ENCODE measurements around the gene RETREG1.

GRCh38 chr5:16486711-16487111 is 130.1 kb downstream of the RETREG1 start:
- TF ChIP-seq TCF12 (IDR thresholded peaks at IDR 0.05) (no peak), REST (IDR thresholded peaks at IDR 0.05; ENCODE audit: low read depth, low read length) (no peak), CTCF (IDR thresholded peaks at IDR 0.05) (no peak), USF2 (IDR thresholded peaks at IDR 0.05; ENCODE audit: borderline replicate concordance, low read depth, low read length) (no peak), CHD2 (IDR thresholded peaks at IDR 0.05; ENCODE audit: low read length, partially characterized antibody) (no peak), MXI1 (IDR thresholded peaks at IDR 0.05; ENCODE audit: low read depth, low read length) (no peak), MAX (IDR thresholded peaks at IDR 0.05; ENCODE audit: low read depth) (no peak)

Data from SK-N-SH (cell line).